Measurements from ENCODE around the gene MYPOP.
A peak's percentile ranks its signal among the peaks of the same experiment; 100 is the strongest.
"Not testable (repeated sequence)": the region's sequence is repeated elsewhere in the genome, so short reads cannot be mapped to it uniquely, and the experiment has no call there.

The MYPOP gene

GRCh38 chr19:45882652-45883585, 19.5 kb downstream of the MYPOP start:
- peak; percentile 76 to 82 for DNase-seq

- DNase-seq: no peak
Measured at GRCh38 chr19:45881909-45882528, 20.4 kb downstream of the MYPOP start.

GRCh38 chr19:45881082-45881908, 21.1 kb downstream of the MYPOP start:
- no peak for DNase-seq

DNA sequence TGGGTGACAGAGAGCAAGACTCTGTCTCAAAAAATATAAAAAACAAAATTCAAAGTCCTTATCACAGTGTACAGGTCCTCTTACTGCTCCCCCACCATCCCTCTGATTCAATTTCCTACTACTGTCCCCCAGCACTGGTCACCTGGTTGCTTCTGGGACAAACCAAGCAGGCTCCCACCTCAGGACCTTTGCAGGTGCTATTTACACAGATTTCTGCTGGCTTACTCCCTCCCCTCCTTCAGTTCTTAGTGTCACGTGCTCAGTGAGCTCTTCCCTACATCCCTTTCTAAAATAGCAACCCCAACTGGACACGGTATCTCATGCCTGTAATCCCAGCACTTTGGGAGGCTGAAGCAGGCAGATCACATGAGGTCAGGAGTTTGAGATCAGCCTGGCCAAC, 22.4 kb downstream of the MYPOP start:
- no peak for DNase-seq

- DNase-seq: no peak
Measured at GRCh38 chr19:45879055-45879454, 23.4 kb downstream of the MYPOP start.

- no peak for DNase-seq
Measured at GRCh38 chr19:45878043-45878794, 24.2 kb downstream of the MYPOP start.

GRCh38 chr19:45876411-45877197, 25.8 kb downstream of the MYPOP start:
- peak; percentile 31 to 37 for DNase-seq

DNA sequence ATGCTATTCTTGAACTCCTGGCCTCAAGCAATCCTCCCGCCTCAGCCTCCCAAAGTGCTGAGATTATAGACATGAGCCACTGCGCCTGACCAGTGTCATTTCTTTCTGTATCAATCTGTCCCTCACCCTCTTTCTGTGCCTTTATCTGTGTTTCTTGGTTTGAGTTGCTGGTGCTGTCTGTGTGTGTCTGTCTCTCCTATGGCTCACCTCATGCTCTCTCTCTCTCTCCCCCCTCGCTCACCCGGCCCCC, 26.3 kb downstream of the MYPOP start:
- no peak for DNase-seq

DNA sequence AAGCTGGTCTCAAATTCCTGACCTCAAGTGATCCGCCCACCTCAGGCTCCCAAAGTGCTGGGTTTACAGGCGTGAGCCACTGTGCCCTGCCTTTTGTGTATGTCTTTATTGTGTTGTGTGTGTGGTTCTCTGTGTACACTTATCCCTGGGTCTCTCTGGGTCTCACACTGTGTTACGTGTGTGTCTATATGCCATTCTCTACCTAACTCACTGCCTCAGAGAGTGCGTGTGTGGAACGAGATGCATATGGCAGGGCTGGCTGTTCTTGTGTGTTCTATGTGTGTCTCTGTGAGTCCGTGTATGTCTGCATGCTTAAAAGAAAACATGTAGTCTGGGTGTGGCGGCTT, 27.8 kb downstream of the MYPOP start:
- DNase-seq: no peak

GRCh38 chr19:45873219-45873772, 29.1 kb downstream of the MYPOP start:
- no peak for DNase-seq

GRCh38 chr19:45872095-45872919, 30.1 kb downstream of the MYPOP start:
- DNase-seq: no peak

DNA sequence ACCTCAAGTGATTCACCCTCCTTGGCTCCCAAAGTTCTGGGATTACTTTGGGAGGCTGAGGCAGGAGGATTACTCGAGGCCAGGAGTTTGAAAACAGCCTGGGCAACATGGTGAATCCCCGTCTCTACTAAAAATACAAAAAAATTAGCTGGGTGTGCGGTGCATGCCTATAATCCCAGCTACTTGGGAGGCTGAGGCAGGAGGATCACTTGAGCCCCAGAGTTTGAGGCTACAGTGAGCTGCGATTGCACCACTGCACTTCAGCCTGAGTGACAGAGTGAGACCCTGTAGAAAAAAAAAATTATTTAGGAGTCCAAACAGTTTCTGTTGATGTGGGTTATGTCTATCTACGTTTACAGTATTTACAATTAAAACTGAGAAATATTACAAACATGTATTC, 31.6 kb downstream of the MYPOP start:
- no peak for DNase-seq

GRCh38 chr19:45867241-45867640, 35.2 kb downstream of the MYPOP start:
- not testable (repeated sequence) for DNase-seq

- DNase-seq: no peak
Measured at GRCh38 chr19:45866400-45867176, 35.8 kb downstream of the MYPOP start.

- DNase-seq: no peak
Measured at GRCh38 chr19:45865269-45865948, 37.0 kb downstream of the MYPOP start.

DNA sequence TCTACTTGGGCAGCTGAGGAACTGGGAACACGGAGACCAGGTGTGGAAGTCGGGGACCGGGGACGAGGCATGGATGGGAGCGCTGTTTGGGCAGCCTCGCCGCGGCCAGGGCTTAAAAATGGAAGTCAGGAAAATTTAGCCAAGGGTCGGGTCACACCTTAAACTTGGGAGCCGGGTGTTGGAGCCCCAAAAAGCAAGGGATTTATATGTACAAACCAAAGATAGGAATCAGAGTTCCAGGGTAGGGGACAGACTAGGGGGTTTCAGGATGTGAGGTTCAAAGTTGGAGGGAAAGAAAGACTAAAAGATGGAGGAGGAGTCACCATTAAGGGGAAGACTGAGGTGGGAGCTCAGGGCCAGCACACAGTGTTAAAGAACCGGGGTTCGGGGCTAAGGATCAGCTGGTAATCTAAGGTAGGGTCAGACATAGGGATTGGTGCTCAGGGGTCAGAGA, 37.8 kb downstream of the MYPOP start:
- DNase-seq: no peak

- DNase-seq: peak; percentile 41 to 45
Measured at GRCh38 chr19:45863840-45864628, 38.4 kb downstream of the MYPOP start, which contains the start of gene FOXA3. Gene FOXA3, plus strand, starts transcription at chr19:45864326. Its CDS starts 131 bp downstream, at chr19:45864457.

GRCh38 chr19:45863335-45863839, 39.0 kb downstream of the MYPOP start:
- DNase-seq: no peak
